Activated CD4-positive, alpha-beta T cell treated with anti-CD3 and anti-CD28 coated beads, Interleukin-2, amount 50 U/mL, for 1 hour (primary cell): Measurements from ENCODE around the gene SERPINI1.

Experiments used
- DNase-seq: peaks from one replicate; pipeline ENCODE4 v3.0.0-alpha.2; 2020

The SERPINI1 gene

GRCh38 chr3:167736264-167736787 is 805 bp downstream of the SERPINI1 start:
- no peak for DNase-seq

- no peak for DNase-seq
These were observed 1.5 kb downstream of the SERPINI1 start for GRCh38 chr3:167736997-167737396.

- DNase-seq: no peak
These were observed 2.5 kb downstream of the SERPINI1 start for GRCh38 chr3:167738037-167738436.

GRCh38 chr3:167739190-167739810 is 3.8 kb downstream of the SERPINI1 start:
- DNase-seq: no peak

GRCh38 chr3:167740961-167741587 is 5.6 kb downstream of the SERPINI1 start:
- DNase-seq: peak; percentile 15

GRCh38 chr3:167742338-167742737 is 6.8 kb downstream of the SERPINI1 start:
- no peak for DNase-seq

- no peak for DNase-seq
These were observed 8.3 kb downstream of the SERPINI1 start for GRCh38 chr3:167743799-167744198.

- DNase-seq: no peak
These were observed 13.7 kb downstream of the SERPINI1 start for GRCh38 chr3:167749209-167749608.

GRCh38 chr3:167749728-167750127 is 14.2 kb downstream of the SERPINI1 start:
- no peak for DNase-seq

- DNase-seq: no peak
These were observed 14.9 kb downstream of the SERPINI1 start for GRCh38 chr3:167750272-167750971.

GRCh38 chr3:167754049-167754448 is 18.5 kb downstream of the SERPINI1 start:
- no peak for DNase-seq

- no peak for DNase-seq
These were observed 25.8 kb downstream of the SERPINI1 start for GRCh38 chr3:167761302-167761701.

- no peak for DNase-seq
These were observed 26.8 kb downstream of the SERPINI1 start for GRCh38 chr3:167762296-167762695.

- no peak for DNase-seq
These were observed 37.5 kb downstream of the SERPINI1 start for GRCh38 chr3:167772992-167773391.

- DNase-seq: no peak
These were observed 38.1 kb downstream of the SERPINI1 start for GRCh38 chr3:167773584-167773983.

- DNase-seq: no peak
These were observed 40.7 kb downstream of the SERPINI1 start for GRCh38 chr3:167776066-167776685.

GRCh38 chr3:167777356-167777755 is 41.8 kb downstream of the SERPINI1 start:
- no peak for DNase-seq

- DNase-seq: no peak
These were observed 44.8 kb downstream of the SERPINI1 start for GRCh38 chr3:167780214-167780883.

- DNase-seq: no peak
These were observed 48.3 kb downstream of the SERPINI1 start for GRCh38 chr3:167783781-167784180.

- DNase-seq: no peak
These were observed 50.3 kb downstream of the SERPINI1 start for GRCh38 chr3:167785790-167786189.

- no peak for DNase-seq
These were observed 51.9 kb downstream of the SERPINI1 start for GRCh38 chr3:167787440-167787839.

- no peak for DNase-seq
These were observed 62.9 kb downstream of the SERPINI1 start for GRCh38 chr3:167798443-167798842.

GRCh38 chr3:167808910-167809309 is 73.4 kb downstream of the SERPINI1 start:
- DNase-seq: no peak
